ENCODE results near the gene HJURP.

Gene HJURP

GRCh38 chr2:233810385-233810784 is 44.0 kb downstream of the HJURP start:
- DNase-seq (ENCODE audit: low read depth) = no peak
- H3K4me3 ChIP-seq (ENCODE audit: low read length) = no peak overlapping the region
- TF ChIP-seq, protein P1, sequence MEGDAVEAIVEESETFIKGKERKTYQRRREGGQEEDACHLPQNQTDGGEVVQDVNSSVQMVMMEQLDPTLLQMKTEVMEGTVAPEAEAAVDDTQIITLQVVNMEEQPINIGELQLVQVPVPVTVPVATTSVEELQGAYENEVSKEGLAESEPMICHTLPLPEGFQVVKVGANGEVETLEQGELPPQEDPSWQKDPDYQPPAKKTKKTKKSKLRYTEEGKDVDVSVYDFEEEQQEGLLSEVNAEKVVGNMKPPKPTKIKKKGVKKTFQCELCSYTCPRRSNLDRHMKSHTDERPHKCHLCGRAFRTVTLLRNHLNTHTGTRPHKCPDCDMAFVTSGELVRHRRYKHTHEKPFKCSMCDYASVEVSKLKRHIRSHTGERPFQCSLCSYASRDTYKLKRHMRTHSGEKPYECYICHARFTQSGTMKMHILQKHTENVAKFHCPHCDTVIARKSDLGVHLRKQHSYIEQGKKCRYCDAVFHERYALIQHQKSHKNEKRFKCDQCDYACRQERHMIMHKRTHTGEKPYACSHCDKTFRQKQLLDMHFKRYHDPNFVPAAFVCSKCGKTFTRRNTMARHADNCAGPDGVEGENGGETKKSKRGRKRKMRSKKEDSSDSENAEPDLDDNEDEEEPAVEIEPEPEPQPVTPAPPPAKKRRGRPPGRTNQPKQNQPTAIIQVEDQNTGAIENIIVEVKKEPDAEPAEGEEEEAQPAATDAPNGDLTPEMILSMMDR (IDR thresholded peaks at IDR 0.05; ENCODE audit: insufficient read depth, low read depth, low read length, missing control alignments) = no peak

DNA sequence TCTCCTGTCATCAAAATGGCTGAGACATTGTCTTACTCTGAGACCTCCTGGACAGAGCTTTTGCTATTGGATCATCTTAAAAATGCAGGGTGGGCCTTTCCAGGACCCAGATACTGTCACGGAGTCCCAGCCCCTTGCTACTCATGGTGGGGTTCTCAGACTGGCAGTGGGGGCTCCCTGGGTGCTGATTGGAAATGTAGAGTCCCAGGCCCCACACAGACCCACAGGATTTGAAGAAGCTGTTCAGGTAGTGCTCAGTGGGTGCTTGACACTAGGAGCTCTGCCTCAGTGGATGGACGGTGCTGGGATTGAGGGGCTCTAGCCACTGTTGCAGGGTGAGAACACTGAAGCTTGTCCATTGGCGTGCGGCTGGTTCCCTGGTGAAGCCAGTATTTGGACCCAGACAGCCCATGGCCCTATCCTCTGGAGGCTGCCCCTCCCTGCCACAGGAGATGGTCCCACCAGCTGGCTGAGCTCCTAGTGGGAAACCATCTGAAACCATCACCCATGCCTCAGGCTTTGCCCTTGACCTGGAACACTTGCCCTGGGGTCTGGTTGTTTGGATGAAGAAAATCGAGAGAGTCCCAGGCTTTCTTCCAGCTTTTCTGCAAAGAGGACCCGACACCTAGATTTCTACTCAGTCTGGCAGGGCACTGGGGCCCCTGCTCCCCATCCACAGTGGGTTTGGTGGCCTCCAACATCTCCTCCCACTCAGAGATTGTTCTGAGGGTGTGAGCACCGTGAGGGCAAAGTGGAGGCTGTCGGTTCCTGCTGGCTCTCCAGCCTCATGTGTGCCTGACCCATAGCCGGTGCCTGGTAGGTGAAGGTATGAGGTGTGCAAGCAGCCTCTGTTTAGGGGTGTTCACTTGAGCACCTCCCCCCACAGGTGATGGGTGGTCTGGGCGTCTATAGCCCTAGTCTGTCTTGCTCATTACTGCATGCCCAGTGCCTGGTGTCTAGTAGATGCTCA is 46.1 kb downstream of the HJURP start:
- DNase-seq (ENCODE audit: low read depth) = no peak
- TF ChIP-seq, protein P1 (IDR thresholded peaks at IDR 0.05; ENCODE audit: insufficient read depth, low read depth, low read length, missing control alignments) = no peak
- H3K4me3 ChIP-seq (ENCODE audit: low read length) = no peak overlapping the region

GRCh38 chr2:233807215-233807865 is 47.0 kb downstream of the HJURP start:
- TF ChIP-seq, protein P1 (IDR thresholded peaks at IDR 0.05; ENCODE audit: insufficient read depth, low read depth, low read length, missing control alignments) = no peak
- no peak for DNase-seq (ENCODE audit: low read depth)
- no peak overlapping the region for H3K4me3 ChIP-seq (ENCODE audit: low read length)

DNA sequence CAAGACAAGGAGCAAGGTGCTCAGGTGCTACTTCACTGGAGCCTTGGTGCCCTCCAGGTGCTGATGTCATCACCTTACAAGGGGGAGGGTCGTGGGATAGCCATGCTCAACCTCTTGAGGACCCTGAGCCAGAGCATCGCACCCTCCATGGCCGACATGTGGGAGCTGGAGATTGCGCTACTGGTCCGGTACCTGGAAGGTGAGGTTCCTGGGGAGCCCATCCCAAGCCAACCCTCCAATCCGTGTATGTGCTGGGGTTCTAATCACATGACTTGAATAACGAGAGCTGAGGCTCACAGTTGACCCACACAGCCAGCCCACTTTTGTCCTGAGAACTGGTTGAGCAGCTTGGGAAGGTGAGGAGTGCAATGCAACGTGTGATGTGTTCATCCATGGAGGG is 50.3 kb downstream of the HJURP start:
- H3K4me3 ChIP-seq (ENCODE audit: low read length) = no peak overlapping the region
- TF ChIP-seq, protein P1 (IDR thresholded peaks at IDR 0.05; ENCODE audit: insufficient read depth, low read depth, low read length, missing control alignments) = no peak
- DNase-seq (ENCODE audit: low read depth) = no peak

DNA sequence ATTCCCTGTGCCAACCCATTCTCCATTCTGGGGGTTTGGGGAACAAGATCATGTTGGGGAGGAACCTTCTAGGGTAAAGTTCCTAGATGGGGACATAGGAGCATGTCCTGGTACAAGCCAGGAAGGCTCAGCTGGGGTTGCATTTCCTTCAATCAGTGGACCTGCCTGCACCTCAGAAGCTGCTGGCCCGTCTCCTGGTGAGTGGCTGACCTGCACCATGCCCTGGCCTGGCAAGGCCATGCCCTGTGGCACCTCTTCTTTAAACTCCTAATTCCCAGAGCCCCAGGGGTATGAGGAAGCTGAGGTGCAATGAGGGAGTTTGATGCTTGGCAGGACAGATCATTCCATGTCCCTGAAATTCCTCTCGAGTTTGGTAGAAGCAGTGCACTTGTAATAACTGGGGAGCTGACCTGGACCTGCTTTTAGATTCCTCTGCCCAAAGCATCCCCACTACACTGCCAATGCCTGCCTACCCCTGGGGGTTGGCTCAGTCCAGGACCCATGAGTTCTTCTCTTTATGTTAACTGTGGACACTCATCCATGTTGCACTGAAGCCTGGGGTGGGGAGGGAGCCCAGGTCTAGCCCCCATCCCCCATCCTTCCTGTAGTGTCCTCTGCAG is 50.9 kb downstream of the HJURP start:
- TF ChIP-seq, protein P1 (IDR thresholded peaks at IDR 0.05; ENCODE audit: insufficient read depth, low read depth, low read length, missing control alignments) = no peak
- no peak overlapping the region for H3K4me3 ChIP-seq (ENCODE audit: low read length)
- DNase-seq (ENCODE audit: low read depth) = no peak

DNA sequence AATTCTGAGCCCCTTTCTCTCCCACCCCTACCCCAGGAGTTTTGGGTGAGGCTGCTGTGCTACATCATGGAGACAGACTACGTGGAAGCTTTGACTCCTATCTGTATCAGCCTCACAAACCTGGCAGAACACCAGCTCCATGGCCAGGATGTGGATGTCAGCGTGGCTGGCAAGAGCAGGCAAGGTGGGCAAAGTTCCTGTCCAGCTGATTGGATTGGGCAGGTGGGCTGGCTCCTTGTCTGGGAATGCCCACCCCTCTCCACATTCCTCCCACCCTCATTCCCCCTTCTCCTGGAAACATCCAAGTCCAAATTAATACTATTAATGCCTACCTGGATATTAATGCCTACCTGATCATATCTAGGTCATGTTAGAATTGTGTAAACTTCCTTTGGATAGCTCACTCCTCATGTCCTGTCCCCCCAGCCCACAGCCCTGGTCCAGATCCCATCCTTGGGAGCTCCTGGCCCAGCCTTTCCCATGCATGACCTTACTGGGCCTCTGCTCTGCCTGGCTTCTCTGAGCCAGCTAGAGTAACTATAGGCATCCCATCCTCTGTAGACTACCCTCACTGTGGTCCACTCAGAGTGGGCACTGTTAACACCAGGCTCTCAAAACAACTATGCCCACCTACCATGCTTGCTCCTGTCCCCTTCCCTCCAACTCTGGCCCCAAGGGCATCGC is 52.1 kb downstream of the HJURP start:
- DNase-seq (ENCODE audit: low read depth) = no peak
- TF ChIP-seq, protein P1 (IDR thresholded peaks at IDR 0.05; ENCODE audit: insufficient read depth, low read depth, low read length, missing control alignments) = no peak

More for the DNA sequence above, 52.1 kb downstream of the HJURP start:
- H3K4me3 ChIP-seq (ENCODE audit: low read length) = no peak overlapping the region

All from epithelial cell of esophagus (primary cell).